ENCODE measurements around the gene FAM222B.
A peak's percentile ranks its signal among the peaks of the same experiment; 100 is the strongest.
"Not testable (repeated sequence)": the region's sequence is repeated elsewhere in the genome, so short reads cannot be mapped to it uniquely, and the experiment has no call there.

FAM222B gene

GRCh38 chr17:28871056-28871579 lies 28.5 kb upstream of the FAM222B start:
- DNase-seq, result peak; percentile 56

GRCh38 chr17:28867276-28867675 lies 24.7 kb upstream of the FAM222B start:
- no peak for DNase-seq

DNA sequence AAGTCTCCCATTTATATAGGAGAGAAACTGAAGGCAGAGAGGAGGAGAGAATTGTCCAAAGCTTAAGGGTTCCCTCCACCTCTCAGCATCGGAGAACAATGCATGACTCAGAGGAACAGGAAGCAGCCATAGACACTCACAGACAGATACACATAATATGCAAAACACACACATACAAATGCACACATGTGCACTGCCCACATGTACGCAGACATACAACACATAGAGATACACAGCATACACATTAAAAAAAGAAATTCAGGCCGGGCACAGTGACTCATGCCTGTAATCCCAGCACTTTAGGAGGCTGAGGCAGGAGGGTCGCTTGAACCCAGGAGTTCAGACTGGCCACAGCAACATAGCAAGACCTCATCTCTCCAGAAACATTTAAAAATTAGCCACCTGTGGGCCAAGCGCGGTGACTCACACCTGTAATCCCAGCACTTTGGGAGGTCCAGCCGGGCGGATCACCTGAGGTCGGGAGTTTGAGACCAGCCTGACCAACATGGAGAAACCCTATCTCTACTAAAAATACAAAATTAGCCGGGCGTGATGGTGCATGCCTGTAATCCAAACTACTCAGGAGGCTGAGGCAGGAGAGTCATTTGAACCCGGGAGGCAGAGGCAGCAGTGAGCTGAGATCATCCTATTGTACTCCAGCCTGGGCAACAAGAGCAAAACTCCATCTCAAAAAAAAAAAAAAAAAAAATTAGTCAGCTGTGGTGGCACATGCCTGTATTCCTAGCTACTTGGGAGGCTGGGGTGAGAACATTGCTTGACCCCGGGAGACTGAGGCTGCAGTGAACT lies 23.6 kb upstream of the FAM222B start:
- DNase-seq, result no peak

- no peak for DNase-seq
Measured at GRCh38 chr17:28864991-28865849, 22.6 kb upstream of the FAM222B start.

DNA sequence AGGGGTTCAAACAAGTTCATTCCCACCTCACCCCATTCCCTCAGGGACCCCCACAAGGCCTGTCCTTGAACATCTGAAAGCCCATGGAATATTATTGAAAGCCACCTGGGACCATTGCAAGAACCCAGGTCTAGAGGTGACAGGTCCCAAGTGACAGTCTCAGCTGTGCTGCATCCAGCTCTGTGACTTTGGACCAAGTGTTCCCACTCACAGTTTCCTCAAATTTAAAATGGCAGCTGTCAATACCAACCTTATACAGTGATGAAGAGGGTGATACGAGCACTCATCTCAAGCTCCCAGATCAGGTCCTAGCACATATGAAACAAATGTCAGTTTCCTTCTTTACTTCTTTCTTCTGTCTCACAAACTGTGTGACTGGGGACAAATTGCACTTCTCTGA lies 21.4 kb upstream of the FAM222B start:
- DNase-seq, result no peak

GRCh38 chr17:28862561-28862960 lies 20.0 kb upstream of the FAM222B start:
- DNase-seq, result no peak

GRCh38 chr17:28861393-28862203 lies 19.0 kb upstream of the FAM222B start:
- no peak for DNase-seq

GRCh38 chr17:28860363-28860808 lies 17.8 kb upstream of the FAM222B start:
- no peak for DNase-seq

- no peak for DNase-seq
Measured at GRCh38 chr17:28858801-28859355, 16.3 kb upstream of the FAM222B start.

DNA sequence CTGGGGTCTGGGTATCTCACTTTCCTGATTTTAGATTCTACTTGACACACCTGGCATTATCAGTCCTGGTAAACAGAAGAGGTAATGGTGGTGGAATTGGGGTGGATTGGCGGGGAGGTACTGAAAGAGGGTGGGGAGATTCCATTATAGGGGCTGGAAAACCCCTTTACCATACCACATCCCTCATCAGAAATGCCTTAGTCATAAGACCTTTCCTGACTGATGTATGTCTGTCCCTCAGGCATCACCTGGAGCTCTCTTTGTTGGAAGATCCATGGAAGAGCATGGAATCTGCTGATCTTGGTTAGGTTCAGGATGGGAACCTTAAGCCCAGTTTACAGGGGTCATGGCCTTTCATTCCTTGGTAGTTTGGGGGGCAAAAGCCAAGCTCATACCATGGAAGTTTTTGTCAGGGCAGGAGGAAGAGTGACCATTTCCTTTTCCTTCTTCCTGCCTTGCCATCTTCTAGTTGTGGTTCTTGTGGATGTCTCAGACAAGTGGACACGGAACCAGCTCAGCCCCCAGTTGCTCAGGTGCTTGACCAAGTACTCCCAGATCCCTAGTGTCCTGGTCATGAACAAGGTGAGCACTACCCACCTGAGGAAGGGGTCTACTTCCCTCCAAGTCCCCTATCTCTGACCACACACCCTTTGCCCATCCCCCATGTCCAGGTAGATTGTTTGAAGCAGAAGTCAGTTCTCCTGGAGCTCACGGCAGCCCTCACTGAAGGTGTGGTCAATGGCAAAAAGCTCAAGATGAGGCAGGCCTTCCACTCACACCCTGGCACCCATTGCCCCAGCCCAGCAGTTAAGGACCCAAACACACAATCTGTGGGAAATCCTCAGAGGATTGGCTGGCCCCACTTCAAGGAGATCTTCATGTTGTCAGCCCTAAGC lies 15.6 kb upstream of the FAM222B start:
- no peak for DNase-seq

- DNase-seq, result no peak
Measured at GRCh38 chr17:28856028-28856574, 13.5 kb upstream of the FAM222B start.

DNA sequence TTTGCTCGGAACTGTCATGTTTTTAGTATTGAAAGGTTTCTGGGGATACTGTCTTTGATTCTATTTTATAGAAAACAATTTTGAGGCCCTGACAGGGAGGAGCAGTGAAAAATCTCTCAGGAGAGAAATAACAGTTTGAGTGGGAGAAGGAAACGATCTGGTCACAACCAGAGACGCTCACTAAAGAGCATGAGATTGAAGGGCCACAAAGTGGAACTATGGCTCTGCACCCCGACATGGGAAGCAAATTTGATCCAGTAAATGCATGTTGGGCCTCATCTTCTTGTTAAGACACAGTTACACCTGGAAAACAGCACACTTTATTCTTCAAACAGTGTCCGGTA lies 12.7 kb upstream of the FAM222B start:
- no peak for DNase-seq

DNA sequence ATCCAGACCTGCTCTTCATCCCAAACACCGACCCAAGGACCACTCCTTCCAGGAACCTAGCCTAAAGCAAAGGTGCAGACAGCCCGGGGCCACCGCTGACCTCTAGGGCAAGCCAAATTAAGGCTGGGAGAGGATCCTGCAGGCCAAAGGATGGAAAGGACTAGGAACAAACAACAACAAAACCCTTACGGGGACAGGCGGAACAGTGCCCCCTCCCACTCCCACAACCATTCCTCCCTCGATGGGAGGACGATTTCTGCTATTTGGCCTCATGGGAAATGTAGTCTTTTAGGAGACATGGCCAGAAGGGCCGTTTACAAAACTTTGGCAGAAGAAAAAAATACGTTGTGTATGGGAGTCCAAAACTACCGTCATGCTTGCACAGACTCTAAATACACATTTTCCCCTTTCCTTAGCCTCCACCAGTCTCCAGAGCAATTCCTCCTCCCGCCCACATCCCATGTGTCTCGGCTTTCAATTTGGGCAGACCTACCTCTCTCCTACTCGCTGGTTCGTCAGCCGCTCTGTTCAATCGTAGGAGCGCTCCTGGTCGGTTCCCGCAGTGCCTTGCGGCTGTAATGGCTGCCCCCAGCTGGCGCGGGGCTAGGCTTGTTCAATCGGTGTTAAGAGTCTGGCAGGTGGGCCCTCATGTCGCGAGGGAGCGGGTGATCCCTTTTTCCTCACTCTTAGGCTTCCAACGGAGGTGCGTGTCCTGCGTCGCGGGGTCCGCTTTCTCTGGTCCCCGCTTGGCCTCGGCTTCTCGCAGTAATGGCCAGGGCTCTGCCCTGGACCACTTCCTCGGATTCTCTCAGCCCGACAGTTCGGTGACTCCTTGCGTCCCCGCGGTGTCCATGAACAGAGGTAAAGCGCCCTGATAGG lies 12.1 kb upstream of the FAM222B start, which contains the start of gene ERAL1:
Gene ERAL1 (plus strand): TSS at position 560 of the 879 bp plus-strand sequence. CDS start 19 bp downstream, at position 579.
- DNase-seq, result peak; percentile 86

DNA sequence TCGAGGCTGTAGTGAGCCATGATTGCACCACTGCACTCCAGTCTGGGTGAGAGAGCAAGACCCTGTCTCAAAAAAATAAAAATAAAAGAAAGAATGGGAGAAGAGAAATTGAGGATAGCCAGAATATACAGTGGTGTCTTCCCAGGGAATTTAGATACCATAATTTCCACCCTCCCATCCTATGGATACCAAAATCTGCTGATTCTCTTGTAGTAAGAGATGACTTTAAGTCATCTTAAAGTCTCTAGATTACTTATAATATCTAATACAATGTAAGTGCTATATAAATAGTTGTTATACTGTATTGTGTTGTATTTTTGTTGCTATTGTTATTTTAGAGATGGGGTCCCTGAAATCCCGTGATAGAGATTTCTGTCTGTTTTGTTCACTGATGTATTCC lies 10.7 kb upstream of the FAM222B start:
- no peak for DNase-seq

- DNase-seq, result no peak
Measured at GRCh38 chr17:28849281-28849680, 6.7 kb upstream of the FAM222B start.

DNA sequence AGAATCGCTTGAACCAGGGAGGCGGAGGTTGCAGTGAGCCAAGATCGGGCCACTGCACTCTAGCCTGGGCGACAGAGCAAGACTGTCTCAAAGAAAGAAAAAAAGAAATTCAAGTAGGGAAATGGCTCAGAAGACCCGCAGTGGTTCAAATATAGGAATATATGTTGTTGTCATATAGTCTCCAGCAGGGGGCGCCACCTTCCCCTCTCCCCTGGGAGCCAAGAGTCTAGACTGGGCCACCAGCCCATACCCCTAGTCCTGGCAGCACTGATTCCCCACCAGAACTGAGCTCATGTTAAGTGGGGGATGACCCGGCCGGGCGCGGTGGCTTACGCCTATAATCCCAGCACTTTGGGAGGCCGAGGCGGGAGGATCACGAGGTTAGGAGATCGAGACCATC lies 6.1 kb upstream of the FAM222B start:
- DNase-seq, result peak; percentile 66

GRCh38 chr17:28846699-28847098 lies 4.1 kb upstream of the FAM222B start:
- not testable (repeated sequence) for DNase-seq

GRCh38 chr17:28846231-28846630 lies 3.6 kb upstream of the FAM222B start:
- DNase-seq, result no peak

DNA sequence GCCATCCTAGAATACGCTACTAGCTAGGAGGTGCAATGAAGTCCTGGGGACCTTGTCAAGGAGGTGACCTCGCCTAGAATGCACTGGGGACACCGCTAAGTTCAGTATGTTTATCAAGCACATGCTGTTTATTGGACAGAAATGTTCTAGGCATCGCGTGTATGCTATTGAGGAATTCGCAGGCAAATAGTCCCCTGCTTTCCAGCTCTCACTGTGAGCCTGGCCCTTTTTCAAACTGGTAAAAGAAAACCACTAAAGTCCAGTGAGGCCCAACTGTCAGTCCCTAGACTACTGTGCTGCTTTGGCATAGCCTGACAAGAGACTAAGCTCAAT lies 1.2 kb upstream of the FAM222B start:
- no peak for DNase-seq

- DNase-seq, result no peak
Measured at GRCh38 chr17:28841901-28842281, 699 bp downstream of the FAM222B start.

Measured in stimulated activated CD4-positive, alpha-beta T cell treated with anti-CD3 and anti-CD28 coated beads, Interleukin-1b, Interleukin-23, amount 100 ng/mL, for 48 hours (primary cell).